Stomach smooth muscle (tissue), 2 donors: Measurements from ENCODE around the gene SENP6.
"Not testable (repeated sequence)": the region's sequence is repeated elsewhere in the genome, so short reads cannot be mapped to it uniquely, and the experiment has no call there.

Experiments
- H3K27ac ChIP-seq: one replicate; pipeline ENCODE4 v1.7.0; 2013; ENCODE audit warnings: mild to moderate bottlenecking, low read length, inconsistent platforms
- H3K27me3 ChIP-seq, 2 donors: one replicate each; pipeline ENCODE4 v1.7.0; 2013; ENCODE audit warnings: low read length in 2 of 2; ENCODE audit not compliant: insufficient read depth in 2 of 2, control insufficient read depth in 1 of 2
- H3K36me3 ChIP-seq, 2 donors: one replicate each; pipeline ENCODE4 v1.7.0; 2013; ENCODE audit warnings: low read length in 2 of 2; ENCODE audit not compliant: control insufficient read depth in 2 of 2, insufficient read depth in 2 of 2
- H3K4me1 ChIP-seq: one replicate; pipeline ENCODE4 v1.7.0; 2013; ENCODE audit warnings: low read length; ENCODE audit not compliant: control insufficient read depth, insufficient read depth
- H3K4me3 ChIP-seq, 2 donors: one replicate each; pipeline ENCODE4 v1.7.0; 2013; ENCODE audit warnings: low read length in 2 of 2
- H3K9ac ChIP-seq, 2 donors: one replicate each; pipeline ENCODE4 v1.7.0; 2013; ENCODE audit warnings: low read length in 2 of 2, mild to moderate bottlenecking in 1 of 2
- H3K9me3 ChIP-seq, 2 donors: one replicate each; pipeline ENCODE4 v1.7.0; 2013; ENCODE audit warnings: low read length in 2 of 2; ENCODE audit not compliant: control insufficient read depth in 2 of 2
- donor health status: healthy.
- donor health status: Pancreatic carcinoma.

The SENP6 gene, protein sequence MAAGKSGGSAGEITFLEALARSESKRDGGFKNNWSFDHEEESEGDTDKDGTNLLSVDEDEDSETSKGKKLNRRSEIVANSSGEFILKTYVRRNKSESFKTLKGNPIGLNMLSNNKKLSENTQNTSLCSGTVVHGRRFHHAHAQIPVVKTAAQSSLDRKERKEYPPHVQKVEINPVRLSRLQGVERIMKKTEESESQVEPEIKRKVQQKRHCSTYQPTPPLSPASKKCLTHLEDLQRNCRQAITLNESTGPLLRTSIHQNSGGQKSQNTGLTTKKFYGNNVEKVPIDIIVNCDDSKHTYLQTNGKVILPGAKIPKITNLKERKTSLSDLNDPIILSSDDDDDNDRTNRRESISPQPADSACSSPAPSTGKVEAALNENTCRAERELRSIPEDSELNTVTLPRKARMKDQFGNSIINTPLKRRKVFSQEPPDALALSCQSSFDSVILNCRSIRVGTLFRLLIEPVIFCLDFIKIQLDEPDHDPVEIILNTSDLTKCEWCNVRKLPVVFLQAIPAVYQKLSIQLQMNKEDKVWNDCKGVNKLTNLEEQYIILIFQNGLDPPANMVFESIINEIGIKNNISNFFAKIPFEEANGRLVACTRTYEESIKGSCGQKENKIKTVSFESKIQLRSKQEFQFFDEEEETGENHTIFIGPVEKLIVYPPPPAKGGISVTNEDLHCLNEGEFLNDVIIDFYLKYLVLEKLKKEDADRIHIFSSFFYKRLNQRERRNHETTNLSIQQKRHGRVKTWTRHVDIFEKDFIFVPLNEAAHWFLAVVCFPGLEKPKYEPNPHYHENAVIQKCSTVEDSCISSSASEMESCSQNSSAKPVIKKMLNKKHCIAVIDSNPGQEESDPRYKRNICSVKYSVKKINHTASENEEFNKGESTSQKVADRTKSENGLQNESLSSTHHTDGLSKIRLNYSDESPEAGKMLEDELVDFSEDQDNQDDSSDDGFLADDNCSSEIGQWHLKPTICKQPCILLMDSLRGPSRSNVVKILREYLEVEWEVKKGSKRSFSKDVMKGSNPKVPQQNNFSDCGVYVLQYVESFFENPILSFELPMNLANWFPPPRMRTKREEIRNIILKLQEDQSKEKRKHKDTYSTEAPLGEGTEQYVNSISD

DNA sequence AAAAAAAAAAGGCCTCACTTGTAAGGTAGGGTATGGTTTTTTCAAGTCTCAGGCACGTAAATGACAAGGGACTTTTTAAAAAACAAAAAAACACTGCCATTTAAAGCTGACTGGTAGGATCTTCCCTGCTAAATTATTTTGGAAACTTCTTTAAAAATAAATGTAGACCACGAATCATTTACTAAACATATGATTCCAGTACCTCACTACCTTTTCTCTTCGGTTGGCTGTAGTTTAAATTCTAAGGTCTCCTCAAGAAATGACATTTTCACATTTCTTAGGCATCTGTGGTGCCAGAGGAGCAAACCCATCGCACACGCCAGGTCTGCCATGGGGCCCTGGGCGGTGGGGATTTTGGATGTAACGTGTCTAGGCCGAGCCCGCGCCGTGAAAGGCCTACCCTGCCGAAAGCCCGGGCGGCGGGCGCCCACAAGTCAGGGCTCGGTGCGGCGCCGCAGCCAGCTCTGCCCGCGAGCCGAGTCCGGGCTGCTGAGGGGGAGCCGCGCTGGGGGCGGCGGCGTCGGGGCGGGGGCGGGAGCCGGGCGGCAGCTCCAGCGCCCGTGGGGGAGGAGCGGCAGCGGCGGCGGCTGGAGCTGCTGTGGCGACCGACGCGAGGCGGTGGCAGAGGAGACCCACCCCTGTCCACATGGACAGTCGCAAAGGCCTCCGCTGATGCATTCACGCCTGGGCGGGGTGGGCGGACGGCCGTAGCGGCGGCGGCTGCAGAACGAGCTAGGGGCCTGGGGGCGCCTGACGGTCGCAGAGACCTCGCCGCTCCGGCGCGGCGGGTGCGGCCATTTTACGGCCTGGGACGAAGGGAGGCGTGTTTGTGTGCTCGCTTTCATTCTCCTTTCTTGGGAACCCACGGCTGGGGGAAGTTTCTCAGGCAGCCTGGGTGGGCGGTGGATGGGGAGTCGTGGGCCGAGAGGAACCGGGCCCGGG is at the start of gene SENP6:
SENP6 (plus strand) TSS at position 577 of the 942 bp plus-strand sequence. CDS start 645 bp downstream, outside the sequence.
- no peaks in the 10 kb centered on the region for H3K36me3 ChIP-seq
- no peaks in the 10 kb centered on the region for H3K4me1 ChIP-seq
- peak within 1 kb of the TSS; percentile 89 for H3K27ac ChIP-seq

DNA sequence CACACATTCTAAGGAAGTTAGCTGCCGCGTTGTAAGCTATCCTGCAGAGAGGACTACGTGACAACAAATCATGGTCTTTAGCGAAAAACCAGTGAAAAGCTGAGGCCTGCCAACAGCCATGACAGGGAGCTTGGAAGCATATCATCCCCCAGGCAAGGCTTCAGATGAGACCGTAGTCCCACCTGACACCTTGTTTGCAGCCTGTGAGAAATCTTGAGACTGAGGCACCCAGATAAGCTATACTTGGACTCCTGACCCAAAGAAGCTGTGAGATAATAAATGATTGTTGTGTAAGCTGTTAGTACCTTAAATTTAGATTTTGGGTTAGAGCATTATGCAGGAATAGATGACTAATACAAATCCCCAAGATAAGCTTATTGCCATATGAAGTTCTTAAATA is 45.4 kb upstream of the SENP6 start:
- Histone ChIP-seq H3K9ac (no peak overlapping the region), H3K4me1 (no peaks in the 10 kb centered on the region), H3K27ac (no peak overlapping the region), H3K4me3 (no peak overlapping the region), H3K36me3 (no peaks in the 10 kb centered on the region), H3K9me3 (no peaks in the 10 kb centered on the region), H3K27me3 (no peaks in the 10 kb centered on the region)

More for the DNA sequence above, at the start of gene SENP6:
- Histone ChIP-seq H3K4me3 (peak within 1 kb of the TSS; percentile 88 to 96), H3K27me3 (no peaks in the 10 kb centered on the region), H3K9ac (peak within 1 kb of the TSS; percentile 91 to 97), H3K9me3 (no peaks in the 10 kb centered on the region)

DNA sequence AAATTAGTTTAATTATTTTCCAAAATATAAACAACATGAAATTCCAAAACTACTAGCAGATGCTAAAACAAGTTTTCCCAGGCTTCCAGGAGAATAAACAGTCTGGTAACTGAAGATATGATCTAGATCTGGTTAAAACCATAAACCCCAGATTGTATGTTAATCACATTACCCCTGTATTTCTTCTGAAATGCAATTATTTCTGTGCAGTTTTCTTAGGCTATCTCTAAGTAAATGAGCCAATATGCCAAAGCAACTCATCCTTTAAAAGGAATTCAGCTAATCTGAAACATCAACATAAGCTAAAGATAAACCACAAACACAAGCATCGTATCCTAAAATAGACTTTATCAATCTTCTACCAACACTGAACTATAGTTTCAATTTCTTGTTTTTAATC is 44.6 kb upstream of the SENP6 start:
- H3K9me3 ChIP-seq = no peaks in the 10 kb centered on the region
- H3K36me3 ChIP-seq = no peaks in the 10 kb centered on the region
- H3K27me3 ChIP-seq = no peaks in the 10 kb centered on the region
- H3K9ac ChIP-seq = no peak overlapping the region
- no peaks in the 10 kb centered on the region for H3K4me1 ChIP-seq
- no peak overlapping the region for H3K4me3 ChIP-seq
- H3K27ac ChIP-seq = no peak overlapping the region

DNA sequence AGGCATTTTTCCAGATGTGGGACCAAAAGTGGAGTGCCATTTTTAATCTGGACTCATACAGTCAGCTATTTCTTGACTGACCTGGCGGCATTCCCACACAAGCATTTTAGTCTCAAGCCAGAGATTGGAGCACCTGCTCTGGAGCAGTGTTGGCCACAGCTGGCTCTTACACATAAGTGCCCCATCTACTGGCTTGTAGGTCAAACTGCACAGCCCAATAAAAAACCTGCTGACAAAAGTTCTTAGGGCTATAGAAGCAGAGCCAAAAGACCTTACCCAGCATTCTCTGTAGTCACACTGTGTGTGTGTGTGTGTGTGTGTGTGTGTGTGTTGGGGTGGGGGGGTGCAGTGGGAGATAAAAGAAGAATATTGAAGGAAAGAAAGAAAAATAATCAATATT is 38.6 kb upstream of the SENP6 start:
- Histone ChIP-seq H3K4me1 (no peaks in the 10 kb centered on the region), H3K9me3 (no peaks in the 10 kb centered on the region), H3K4me3 (no peak overlapping the region), H3K27me3 (no peaks in the 10 kb centered on the region), H3K9ac (no peak overlapping the region), H3K27ac (no peak overlapping the region), H3K36me3 (no peaks in the 10 kb centered on the region)

DNA sequence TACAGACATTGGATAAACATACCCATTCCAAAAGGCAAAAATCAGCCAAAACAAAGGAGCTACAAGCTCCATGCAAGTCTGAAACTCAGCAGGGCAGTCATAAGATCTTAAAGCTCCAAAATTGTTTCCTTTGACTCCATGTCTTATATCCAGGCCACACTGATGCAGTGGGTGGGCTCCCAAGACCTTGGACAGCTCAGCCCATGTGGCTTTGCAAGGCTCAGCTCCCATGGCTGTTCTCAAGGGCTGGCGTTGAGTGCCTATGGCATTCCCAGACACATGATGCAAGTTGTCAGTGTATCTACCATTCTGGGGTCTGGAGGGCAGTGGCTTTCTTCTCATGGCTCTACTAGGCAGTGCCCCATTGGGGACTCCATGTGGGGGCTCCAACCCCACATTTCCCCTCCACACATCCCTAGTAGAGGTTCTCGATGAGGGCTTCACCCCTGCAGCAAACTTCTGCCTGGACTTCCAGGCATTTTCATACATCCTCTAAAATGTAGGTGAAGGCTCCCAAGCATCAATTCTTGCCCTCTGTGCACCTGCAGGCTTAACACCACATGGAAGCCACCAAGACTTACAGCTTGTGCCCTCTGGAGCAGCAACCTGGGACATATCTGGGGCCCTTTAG is 35.4 kb upstream of the SENP6 start:
- Histone ChIP-seq H3K9ac (no peak overlapping the region), H3K4me1 (no peaks in the 10 kb centered on the region), H3K27me3 (no peaks in the 10 kb centered on the region), H3K27ac (no peak overlapping the region), H3K36me3 (no peaks in the 10 kb centered on the region), H3K4me3 (no peak overlapping the region), H3K9me3 (no peaks in the 10 kb centered on the region)

DNA sequence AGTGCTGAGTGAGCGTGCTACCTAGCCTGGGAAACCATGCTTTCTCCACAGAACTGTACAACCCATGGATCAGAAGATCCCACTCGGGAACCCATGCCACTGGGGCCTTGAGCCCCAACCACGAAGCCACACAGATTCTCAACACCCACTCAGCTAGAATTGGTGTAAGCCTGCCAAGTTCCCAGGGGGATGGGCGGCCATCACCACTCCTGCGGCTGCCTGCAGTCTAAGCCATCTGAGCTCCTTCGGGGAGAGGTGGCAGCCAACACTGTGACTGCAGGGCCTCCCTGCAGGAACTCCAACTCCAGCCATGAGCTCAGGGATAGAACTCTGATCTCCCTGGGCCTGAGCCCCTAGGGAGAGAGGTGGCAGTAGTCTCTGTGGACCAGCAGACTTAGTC is 33.6 kb upstream of the SENP6 start:
- Histone ChIP-seq H3K9me3 (no peaks in the 10 kb centered on the region), H3K27me3 (no peaks in the 10 kb centered on the region), H3K36me3 (no peaks in the 10 kb centered on the region), H3K4me1 (no peaks in the 10 kb centered on the region), H3K27ac (no peak overlapping the region), H3K9ac (no peak overlapping the region), H3K4me3 (no peak overlapping the region)

DNA sequence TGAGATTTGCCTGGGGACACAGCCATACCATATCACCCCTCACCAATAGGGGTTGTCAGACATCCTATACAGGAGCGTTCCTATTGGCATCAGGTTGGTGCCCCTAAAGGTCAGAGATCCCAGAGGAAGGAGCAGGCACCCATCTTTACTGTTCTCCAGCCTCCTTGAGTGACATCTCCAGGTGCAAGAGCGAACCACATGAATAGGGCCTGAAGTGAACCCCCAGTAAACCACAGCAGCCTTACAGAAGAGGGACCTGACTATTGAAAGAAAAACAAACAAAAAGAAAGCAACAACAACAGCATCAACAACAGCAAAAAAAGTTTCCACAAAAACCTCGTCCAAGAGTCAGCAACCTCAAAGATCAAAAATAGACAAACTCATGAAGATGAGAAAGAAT is 32.7 kb upstream of the SENP6 start:
- H3K9ac ChIP-seq = no peak overlapping the region
- no peak overlapping the region for H3K4me3 ChIP-seq
- H3K36me3 ChIP-seq = no peaks in the 10 kb centered on the region
- no peak overlapping the region for H3K27ac ChIP-seq
- H3K4me1 ChIP-seq = no peaks in the 10 kb centered on the region
- H3K27me3 ChIP-seq = no peaks in the 10 kb centered on the region
- no peaks in the 10 kb centered on the region for H3K9me3 ChIP-seq

- H3K27me3 ChIP-seq, H3K27ac ChIP-seq, H3K4me3 ChIP-seq, H3K9me3 ChIP-seq, H3K4me1 ChIP-seq, H3K9ac ChIP-seq, H3K36me3 ChIP-seq: not testable (repeated sequence)
These were observed 31.0 kb upstream of the SENP6 start for GRCh38 chr6:75570671-75571070.

DNA sequence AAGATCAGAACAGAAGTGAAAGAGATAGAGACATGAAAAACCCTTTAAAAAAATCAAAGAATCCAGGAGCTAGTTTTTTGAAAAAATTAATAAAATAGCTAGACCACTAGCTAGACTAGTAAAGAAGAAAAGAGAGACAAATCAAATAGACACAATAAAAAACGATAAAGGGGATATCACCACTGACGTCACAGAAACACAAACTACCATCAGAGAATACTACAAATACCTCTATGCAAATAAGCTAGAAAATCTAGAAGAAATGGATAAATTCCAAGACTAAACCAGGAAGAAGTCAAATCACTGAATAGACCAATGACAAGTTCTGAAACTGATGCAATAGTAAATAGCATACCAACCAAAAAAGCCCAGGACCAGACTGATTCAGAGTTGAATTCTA is 29.6 kb upstream of the SENP6 start:
- Histone ChIP-seq H3K27me3 (no peaks in the 10 kb centered on the region), H3K27ac (no peak overlapping the region), H3K4me3 (no peak overlapping the region), H3K9ac (no peak overlapping the region), H3K36me3 (no peaks in the 10 kb centered on the region), H3K9me3 (no peaks in the 10 kb centered on the region), H3K4me1 (no peaks in the 10 kb centered on the region)
